HepG2 (cell line): ENCODE measurements around the gene KDM8. TPM values are rescaled to one million over a fixed set of nuclear protein-coding genes. Genes with fewer than 3 reads are reported as not detected.
A peak's percentile ranks its signal among the peaks of the same experiment; 100 is the strongest.

Experiments used
- ATAC-seq: fragments of 200-7000 bp; cut with Tn5 transposase; 3 replicates; pipeline ENCODE4 v1.9.1; 2020; ENCODE audit warnings: mild to moderate bottlenecking, moderate library complexity
- BruUV-seq: library from RNA; stranded (reverse); fragments of 400-500 nt; replicated peaks from 2 replicates; lab custom pipeline; 2021; lab: Mats Ljungman, UMichigan
- CTCF ChIA-PET: fragments of 300-600 bp; formaldehyde crosslinking; extraction: SDS; loops from one replicate; lab custom pipeline; 2021; ENCODE audit warnings: low total read pairs, inconsistent platforms, low intra/inter-chr PET ratio; lab: Yijun Ruan, JAX
- POLR2A ChIA-PET: fragments of 350-600 bp; sonication (Branson Sonifier 250); formaldehyde crosslinking; loops from one replicate; lab custom pipeline; 2020; ENCODE audit warnings: antibody characterized with exemption, inconsistent platforms; lab: Yijun Ruan, JAX
- DNase-seq: peaks from one replicate; pipeline ENCODE4 v3.0.0-alpha.2; 2015; ENCODE audit warnings: low spot score
- FAIRE-seq: peaks from 3 replicates; lab custom pipeline; 2011; peaks lifted over from hg19 to GRCh38; lab: Jason Lieb, UNC
- H2AFZ ChIP-seq: one replicate; pipeline ENCODE4 v1.6.1; 2011; ENCODE audit warnings: low read length, inconsistent platforms
- H3K27ac ChIP-seq: fragments of 300-600 bp; 3 replicates; pipeline ENCODE4 v1.8.0; 2011; ENCODE audit warnings: mixed run types, mild to moderate bottlenecking, mixed read lengths, low read length, inconsistent platforms; ENCODE audit not compliant: insufficient read depth; ENCODE audit errors: extremely low read length
- H3K27me3 ChIP-seq, 2 experiments: fragments of 200-600 bp in 1 of 2; 2 replicates in 1 of 2; 3 replicates in 1 of 2; pipeline versions ENCODE4 v1.6.0 to v1.8.0; 2011; ENCODE audit warnings: low read length in 2 of 2, mild to moderate bottlenecking in 2 of 2, moderate library complexity in 2 of 2, inconsistent platforms in 1 of 2; ENCODE audit not compliant: insufficient read depth in 2 of 2, control insufficient read depth in 1 of 2
- H3K36me3 ChIP-seq, 2 experiments: fragments of 200-600 bp in 1 of 2; replicated peaks in 1 of 2; 2 replicates in 1 of 2; 3 replicates in 1 of 2; pipeline versions ENCODE4 v1.5.1 to v1.8.0; 2011; ENCODE audit warnings: low read length in 2 of 2, inconsistent platforms in 1 of 2; ENCODE audit not compliant: insufficient read depth in 2 of 2, control insufficient read depth in 1 of 2
- H3K4me1 ChIP-seq: 2 replicates; pipeline ENCODE4 v1.5.1; 2012; ENCODE audit warnings: low read length, inconsistent platforms; ENCODE audit not compliant: insufficient read depth
- H3K4me2 ChIP-seq: 2 replicates; pipeline ENCODE4 v1.6.0; 2011; ENCODE audit warnings: low read depth, low read length, inconsistent platforms
- H3K4me3 ChIP-seq, 3 experiments: fragments of 200-600 bp in 1 of 3; sonication (generic), shearing (Covaris generic) in 1 of 3; replicated peaks in 1 of 3; 2 replicates each; pipeline ENCODE4 v1.5.1; 2011 to 2016; ENCODE audit warnings: low read length in 3 of 3, inconsistent platforms in 2 of 3, low read depth in 2 of 3, mild to moderate bottlenecking in 2 of 3, control low read depth in 1 of 3, mixed read lengths in 1 of 3; ENCODE audit not compliant: insufficient read depth in 1 of 3
- H3K79me2 ChIP-seq: one replicate; pipeline ENCODE4 v1.6.1; 2011; ENCODE audit warnings: low read length, inconsistent platforms; ENCODE audit not compliant: insufficient read depth
- H3K9ac ChIP-seq: 2 replicates; pipeline ENCODE4 v1.6.0; 2011; ENCODE audit warnings: mild to moderate bottlenecking, low read depth, low read length, inconsistent platforms; ENCODE audit not compliant: insufficient read depth
- H3K9me3 ChIP-seq: 2 replicates; pipeline ENCODE4 v1.5.1; 2012; ENCODE audit warnings: mild to moderate bottlenecking, low read length
- H4K20me1 ChIP-seq: 2 replicates; pipeline ENCODE4 v1.6.0; 2011; ENCODE audit warnings: inconsistent platforms, mild to moderate bottlenecking, low read length, moderate library complexity; ENCODE audit not compliant: insufficient read depth
- CSRNP2 ChIP-seq: sonication (generic); formaldehyde crosslinking; conservative IDR thresholded peaks from 2 replicates; pipeline ENCODE4 v1.8.0; 2022; ENCODE audit warnings: low read depth, missing genetic modification reagents
- EP300 ChIP-seq, 3 experiments: sonication (generic) in 1 of 3; formaldehyde crosslinking in 1 of 3; IDR thresholded peaks; 2 replicates each; pipeline versions ENCODE4 v1.5.1 to v1.6.1; 2011 to 2020; ENCODE audit warnings: low read depth in 2 of 3, low read length in 2 of 3, borderline replicate concordance in 1 of 3, improper control_type of control experiment in 1 of 3, mild to moderate bottlenecking in 1 of 3, missing genetic modification reagents in 1 of 3, moderate library complexity in 1 of 3
- GMEB1 ChIP-seq: sonication (generic); formaldehyde crosslinking; IDR thresholded peaks from 2 replicates; pipeline ENCODE4 v1.5.1; 2020; ENCODE audit warnings: missing genetic modification reagents, mild to moderate bottlenecking, borderline replicate concordance
- HNRNPL ChIP-seq: fragments of 200-400 bp; formaldehyde crosslinking; IDR thresholded peaks from 2 replicates; pipeline ENCODE4 v1.6.1; 2017; ENCODE audit warnings: mild to moderate bottlenecking, low read depth, low read length
- SIX1 ChIP-seq: sonication (generic); formaldehyde crosslinking; IDR thresholded peaks from 2 replicates; pipeline ENCODE4 v1.4.0; 2020; ENCODE audit warnings: missing genetic modification reagents, borderline replicate concordance
- THAP11 ChIP-seq: IDR thresholded peaks from 2 replicates; pipeline ENCODE4 v1.6.1; 2016; ENCODE audit warnings: missing biosample characterization, missing genetic modification reagents
- ZBTB3 ChIP-seq: sonication (generic); formaldehyde crosslinking; IDR thresholded peaks from 2 replicates; pipeline ENCODE4 v1.4.0; 2020; ENCODE audit warnings: low read depth, mild to moderate bottlenecking, moderate library complexity, missing genetic modification reagents, borderline replicate concordance
- ZNF253 ChIP-seq: sonication (generic); formaldehyde crosslinking; IDR thresholded peaks from 2 replicates; pipeline ENCODE4 v1.8.0; 2022; ENCODE audit warnings: mild to moderate bottlenecking, missing genetic modification reagents, borderline replicate concordance
- ZNF383 ChIP-seq: sonication (generic); formaldehyde crosslinking; IDR thresholded peaks from 2 replicates; pipeline ENCODE4 v1.4.0; 2020; ENCODE audit warnings: missing genetic modification reagents, mild to moderate bottlenecking, borderline replicate concordance
- ZNF740 ChIP-seq: sonication (generic); formaldehyde crosslinking; IDR thresholded peaks from 2 replicates; pipeline ENCODE4 v1.4.0; 2020; ENCODE audit warnings: missing genetic modification reagents
- ZNF772 ChIP-seq: sonication (generic); formaldehyde crosslinking; IDR thresholded peaks from 2 replicates; pipeline ENCODE4 v1.5.0; 2020; ENCODE audit warnings: mild to moderate bottlenecking, missing genetic modification reagents
- ZXDC ChIP-seq: sonication (generic); formaldehyde crosslinking; IDR thresholded peaks from 2 replicates; pipeline ENCODE4 v1.5.0; 2020; ENCODE audit warnings: mild to moderate bottlenecking, missing genetic modification reagents
- WGBS: methylation state at CpG from one replicate; pipeline ENCODE4 v1.1.6; 2017; ENCODE audit warnings: low lambda C conversion rate; 5-methylcytosine and 5-hydroxymethylcytosine counted together
- in situ Hi-C: cut with HindIII; loops from 2 replicates; pipeline ENCODE4 v1.10.0; 2017; ENCODE audit warnings: low pct_unique_long_range_greater_than_20kb; ENCODE audit not compliant: extremely low pct_ligation_motif_present
- intact Hi-C: fragments of 100-400 bp; cut with micrococcal nuclease; formaldehyde crosslinking; loops from one replicate; pipeline ENCODE4 v1.10.0; 2022; ENCODE audit not compliant: unreplicated experiment
- polyA plus RNA-seq, 8 experiments: library from polyadenylated mRNA; depleted of rRNA in 3 of 8; stranded (reverse) in 7 of 8; unstranded in 1 of 8; fragments of >200 nt; fragmentation: Illumina TruSeq in 4 of 8; extraction: Trizol in 4 of 8; gene quantifications; 2 replicates each; pipeline versions ENCODE4 v1.2.1 to v1.2.3, GENCODE V29; 2011 to 2016; ENCODE audit warnings: low read depth in 4 of 8, missing spikeins in 1 of 8, mixed read lengths in 1 of 8; ENCODE audit not compliant: insufficient read depth in 1 of 8
- total RNA-seq, 5 experiments: library from RNA; depleted of rRNA; stranded (reverse); fragments of >200 nt; fragmentation: Illumina TruSeq; extraction: Trizol; gene quantifications; 2 replicates each; pipeline ENCODE4 v1.2.3, GENCODE V29; 2016; ENCODE audit warnings: low read depth in 1 of 5
- TF ChIP-seq, protein P1 (sequence below): sonication (generic); formaldehyde crosslinking; IDR thresholded peaks from 2 replicates; pipeline ENCODE4 v1.4.0; 2020; ENCODE audit warnings: mild to moderate bottlenecking, missing genetic modification reagents

The KDM8 gene
- total and polyA plus RNA-seq, 2 of the 13 experiments (the other 11 are each of a cell fraction or from before 2014, with no cell fraction given), result 3.3 to 8.6 TPM

GRCh38 chr16:27242398-27242797, 39.1 kb downstream of the KDM8 start:
- in situ Hi-C loops, result no loop called here
- POLR2A ChIA-PET, result interaction anchor here (1.6 kb wide), 1 partner anchor 26 kb away, joined by 5 read pairs; the partner anchor contains the start of gene NSMCE1

More at GRCh38 chr16:27242398-27242797, 39.1 kb downstream of the KDM8 start:
- Histone ChIP-seq H4K20me1 (no peaks in the 10 kb centered on the region), H3K27ac (peak overlapping the region; percentile 45), H3K4me3 (no peak overlapping the region), H3K4me2 (peak overlapping the region; percentile 43; the same call in 1 of the 2 replicates), H3K36me3 (peaks cover 1 to 16% of the 10 kb centered on the region in 2 experiments), H3K79me2 (peaks cover 4% of the 10 kb centered on the region), H3K4me1 (peaks cover 21% of the 10 kb centered on the region), H2AFZ (no peak overlapping the region), H3K27me3 (no peaks in the 10 kb centered on the region), H3K9me3 (no peaks in the 10 kb centered on the region), H3K9ac (no peak overlapping the region)
- no TSS peak for BruUV-seq
- CTCF ChIA-PET, result no interaction called here
- WGBS, result 95% methylated on average over 2 of the region's 2 CpGs
- ATAC-seq, result no peak
- TF ChIP-seq ZNF772 (no peak), GMEB1 (CRISPR knock-in tag) (no peak), ZBTB3 (CRISPR knock-in tag) (no peak), CSRNP2 (CRISPR knock-in tag) (no peak), EP300 (IDR thresholded peaks at IDR 0.05; ENCODE audit: low read depth in 2 of 2, low read length in 2 of 2) (no peak), EP300 (CRISPR knock-in tag; IDR thresholded peaks at IDR 0.05; ENCODE audit: borderline replicate concordance) (no peak), SIX1 (CRISPR knock-in tag) (no peak), THAP11 (no peak), ZXDC (CRISPR knock-in tag) (no peak), HNRNPL (no peak), ZNF383 (no peak), ZNF253 (CRISPR knock-in tag) (no peak), ZNF740 (CRISPR knock-in tag) (no peak)
- TF ChIP-seq, protein P1, sequence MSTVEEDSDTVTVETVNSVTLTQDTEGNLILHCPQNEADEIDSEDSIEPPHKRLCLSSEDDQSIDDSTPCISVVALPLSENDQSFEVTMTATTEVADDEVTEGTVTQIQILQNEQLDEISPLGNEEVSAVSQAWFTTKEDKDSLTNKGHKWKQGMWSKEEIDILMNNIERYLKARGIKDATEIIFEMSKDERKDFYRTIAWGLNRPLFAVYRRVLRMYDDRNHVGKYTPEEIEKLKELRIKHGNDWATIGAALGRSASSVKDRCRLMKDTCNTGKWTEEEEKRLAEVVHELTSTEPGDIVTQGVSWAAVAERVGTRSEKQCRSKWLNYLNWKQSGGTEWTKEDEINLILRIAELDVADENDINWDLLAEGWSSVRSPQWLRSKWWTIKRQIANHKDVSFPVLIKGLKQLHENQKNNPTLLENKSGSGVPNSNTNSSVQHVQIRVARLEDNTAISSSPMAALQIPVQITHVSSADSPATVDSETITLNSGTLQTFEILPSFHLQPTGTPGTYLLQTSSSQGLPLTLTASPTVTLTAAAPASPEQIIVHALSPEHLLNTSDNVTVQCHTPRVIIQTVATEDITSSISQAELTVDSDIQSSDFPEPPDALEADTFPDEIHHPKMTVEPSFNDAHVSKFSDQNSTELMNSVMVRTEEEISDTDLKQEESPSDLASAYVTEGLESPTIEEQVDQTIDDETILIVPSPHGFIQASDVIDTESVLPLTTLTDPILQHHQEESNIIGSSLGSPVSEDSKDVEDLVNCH, result no peak
- intact Hi-C loops, result loop anchor here (2.0 kb wide), 1 partner anchor 22 kb away; no protein-coding TSS in a partner anchor
- DNase-seq, result no peak
- FAIRE-seq, result peak; percentile 12
